Fibroblast of lung (primary cell): Measurements from ENCODE around the gene HLA-F.

Source experiments
- EZH2 ChIP-seq: IDR thresholded peaks from 2 replicates; pipeline ENCODE4 v1.5.1; 2012; ENCODE audit warnings: low read length, control low read depth, mild to moderate bottlenecking; ENCODE audit errors: missing control alignments
- TF ChIP-seq, protein P1 (sequence below), 2 donors: IDR thresholded peaks in 1 of 2; conservative IDR thresholded peaks in 1 of 2; 1 replicate in 1 of 2; 2 replicates in 1 of 2; pipeline ENCODE4 v1.5.1; 2011 to 2012; ENCODE audit warnings: low read length in 2 of 2, control low read depth in 1 of 2, inconsistent platforms in 1 of 2, low read depth in 1 of 2, mild to moderate bottlenecking in 1 of 2

DNA sequence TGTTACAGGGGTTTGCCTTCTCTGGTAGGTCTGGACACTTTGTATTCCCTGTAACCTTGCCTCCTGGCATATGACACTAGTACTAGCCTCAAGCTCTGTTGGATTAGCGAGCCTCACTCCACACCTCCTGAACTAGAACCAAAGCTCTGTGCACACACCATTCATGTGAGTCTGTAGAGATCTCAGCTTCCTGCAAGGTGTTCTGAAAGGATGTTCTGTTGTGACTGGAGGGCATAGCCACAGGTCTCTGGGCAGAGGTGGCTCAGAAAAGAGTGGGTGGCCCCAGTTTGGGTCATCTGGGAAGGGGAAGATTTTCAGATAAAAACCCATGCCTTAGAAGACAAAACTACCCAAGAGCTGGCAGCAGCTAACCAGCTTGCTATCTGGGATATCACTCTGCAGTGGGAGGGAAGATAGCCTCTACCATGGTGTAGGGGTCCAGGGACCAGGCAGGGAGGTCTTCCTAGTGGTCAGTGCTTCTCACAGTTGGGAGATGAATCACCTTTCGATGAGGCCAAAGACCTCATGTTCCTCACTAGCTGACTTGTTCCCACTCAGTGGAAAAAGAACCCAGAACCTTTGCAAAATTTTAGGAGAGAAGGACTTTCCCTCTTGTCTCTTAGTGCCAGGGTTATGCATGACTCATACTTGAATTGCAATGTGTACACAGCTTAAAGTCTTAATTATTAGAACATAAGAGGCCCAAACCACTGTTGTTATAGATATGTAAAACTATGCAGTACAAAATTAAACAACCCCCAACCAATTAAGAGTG, 41.4 kb downstream of the HLA-F start:
- no peak for TF ChIP-seq EZH2
- TF ChIP-seq, protein P1, sequence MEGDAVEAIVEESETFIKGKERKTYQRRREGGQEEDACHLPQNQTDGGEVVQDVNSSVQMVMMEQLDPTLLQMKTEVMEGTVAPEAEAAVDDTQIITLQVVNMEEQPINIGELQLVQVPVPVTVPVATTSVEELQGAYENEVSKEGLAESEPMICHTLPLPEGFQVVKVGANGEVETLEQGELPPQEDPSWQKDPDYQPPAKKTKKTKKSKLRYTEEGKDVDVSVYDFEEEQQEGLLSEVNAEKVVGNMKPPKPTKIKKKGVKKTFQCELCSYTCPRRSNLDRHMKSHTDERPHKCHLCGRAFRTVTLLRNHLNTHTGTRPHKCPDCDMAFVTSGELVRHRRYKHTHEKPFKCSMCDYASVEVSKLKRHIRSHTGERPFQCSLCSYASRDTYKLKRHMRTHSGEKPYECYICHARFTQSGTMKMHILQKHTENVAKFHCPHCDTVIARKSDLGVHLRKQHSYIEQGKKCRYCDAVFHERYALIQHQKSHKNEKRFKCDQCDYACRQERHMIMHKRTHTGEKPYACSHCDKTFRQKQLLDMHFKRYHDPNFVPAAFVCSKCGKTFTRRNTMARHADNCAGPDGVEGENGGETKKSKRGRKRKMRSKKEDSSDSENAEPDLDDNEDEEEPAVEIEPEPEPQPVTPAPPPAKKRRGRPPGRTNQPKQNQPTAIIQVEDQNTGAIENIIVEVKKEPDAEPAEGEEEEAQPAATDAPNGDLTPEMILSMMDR (conservative IDR thresholded peaks at IDR 0.05 in 1 of 2, IDR thresholded peaks at IDR 0.05 in 1 of 2; ENCODE audit: low read depth in 1 of 2, low read length in 2 of 2) = no peak
